COLO668 (cell line): Measurements from ENCODE around the gene UGCG.

Experiments used
- DNase-seq: peaks from one replicate; lab custom pipeline; 2025; ENCODE audit not compliant: unreplicated experiment; lab: John Stamatoyannopoulos, UW

Gene UGCG

GRCh38 chr9:111979561-111979960 lies 82.9 kb downstream of the UGCG start:
- no peak for DNase-seq

- DNase-seq, result no peak
Measured at GRCh38 chr9:111980398-111980797, 83.8 kb downstream of the UGCG start.

GRCh38 chr9:111983484-111983908 lies 86.9 kb downstream of the UGCG start:
- DNase-seq, result no peak

DNA sequence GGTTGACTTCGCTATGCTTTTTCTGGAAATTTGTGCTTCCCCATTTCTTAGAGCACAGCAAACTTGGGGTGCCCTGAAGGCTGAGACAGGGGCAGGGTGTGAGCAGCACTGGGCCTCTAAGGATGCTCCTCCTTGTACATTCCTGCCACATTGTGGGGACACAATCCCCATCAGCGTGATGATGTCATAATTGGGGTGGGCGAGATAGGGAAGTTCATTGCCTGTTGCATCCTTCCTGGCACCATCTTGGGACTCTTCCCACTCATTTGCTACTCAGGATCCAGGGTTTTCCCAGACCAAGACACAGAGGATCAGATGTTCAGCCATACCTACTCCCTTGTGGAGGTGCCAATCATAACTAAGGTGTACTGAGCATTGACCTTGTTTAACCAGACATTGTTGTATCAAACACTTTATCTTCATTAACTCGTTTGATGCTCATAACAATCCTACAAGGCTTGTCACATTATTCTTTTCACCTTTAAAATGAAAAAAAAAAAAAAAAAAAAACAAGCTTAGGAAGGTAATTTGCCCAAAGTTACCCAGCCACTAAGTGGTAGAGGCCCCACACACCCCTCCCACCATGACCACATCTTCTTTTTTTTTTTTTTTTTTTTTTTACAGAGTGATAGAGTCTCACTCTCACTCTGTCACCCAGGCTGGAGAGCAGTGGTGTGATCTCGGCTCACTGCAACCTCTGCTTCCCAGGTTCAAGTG lies 87.6 kb downstream of the UGCG start:
- no peak for DNase-seq
